Measurements from ENCODE around the gene RSAD1. TPM values are rescaled to one million over a fixed set of nuclear protein-coding genes. Genes with fewer than 3 reads are reported as not detected.

RSAD1 gene
- total and polyA plus RNA-seq, 8 donors: 20.1 to 49.4 (median 33.6) TPM

DNA sequence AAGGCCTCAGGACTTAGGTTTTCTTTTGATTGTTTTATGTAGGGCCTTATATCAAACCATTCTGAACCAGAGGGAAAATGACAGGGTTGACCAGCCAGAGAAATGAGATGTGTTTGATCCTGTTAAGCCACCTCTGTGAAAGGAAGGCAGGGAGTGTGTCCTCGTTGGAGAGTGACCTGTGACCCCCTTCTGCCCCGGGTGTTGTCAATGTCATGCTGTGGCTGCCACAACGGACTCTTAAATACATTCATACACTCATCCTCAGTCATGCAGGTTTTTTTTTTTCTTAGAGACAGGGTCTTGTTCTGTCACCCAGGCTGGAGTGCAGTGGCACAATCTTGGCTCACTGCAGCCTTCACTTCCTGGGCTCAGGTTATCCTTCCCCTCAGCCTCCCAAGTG lies 35.7 kb downstream of the RSAD1 start:
- H3K4me3 ChIP-seq: no peak overlapping the region
- intact Hi-C loops (cut with DNase I): no loop called here
- H3K27me3 ChIP-seq: no peaks in the 10 kb centered on the region
- no peak for FAIRE-seq
- peak in 1 of 6 donors; percentile 2 for DNase-seq
- H3K27ac ChIP-seq: no peak overlapping the region
- 63 to 64% methylated on average over 3 of the region's 3 CpGs for WGBS, 2 donors
- H3K4me1 ChIP-seq: peaks cover 0 to 20% (median 0%) of the 10 kb centered on the region in 3 donors
- H3K36me3 ChIP-seq: no peaks in the 10 kb centered on the region
- TF ChIP-seq CTCF (IDR thresholded peaks at IDR 0.05): no peak
- H3K9me3 ChIP-seq: no peaks in the 10 kb centered on the region
- no peak for ATAC-seq

GRCh38 chr17:50514936-50515702 lies 36.5 kb downstream of the RSAD1 start:
- Histone ChIP-seq H3K36me3 (no peaks in the 10 kb centered on the region), H3K27ac (no peak overlapping the region), H3K4me3 (no peak overlapping the region), H3K9me3 (no peaks in the 10 kb centered on the region), H3K27me3 (no peaks in the 10 kb centered on the region), H3K4me1 (peaks cover 0 to 20% (median 0%) of the 10 kb centered on the region in 3 donors)
- peak in 2 of 6 donors; percentile 33 to 39 for DNase-seq
- intact Hi-C loops (cut with DNase I): no loop called here
- TF ChIP-seq CTCF (IDR thresholded peaks at IDR 0.05): no peak
- ATAC-seq: no peak
- no peak for FAIRE-seq
- 84 to 92% methylated on average over 6 of the region's 6 CpGs for WGBS, 2 donors

- no peak for FAIRE-seq
- TF ChIP-seq CTCF (IDR thresholded peaks at IDR 0.05): no peak
- Histone ChIP-seq H3K27me3 (no peaks in the 10 kb centered on the region), H3K4me3 (no peak overlapping the region), H3K4me1 (peaks cover 0 to 20% (median 0%) of the 10 kb centered on the region in 3 donors), H3K27ac (no peak overlapping the region), H3K36me3 (no peaks in the 10 kb centered on the region), H3K9me3 (no peaks in the 10 kb centered on the region)
- DNase-seq: no peak
- ATAC-seq: no peak
- intact Hi-C loops (cut with DNase I): no loop called here
- WGBS, 2 donors: 95 to 96% methylated on average over 4 of the region's 4 CpGs
These were observed 38.4 kb downstream of the RSAD1 start for GRCh38 chr17:50517011-50517410.

DNA sequence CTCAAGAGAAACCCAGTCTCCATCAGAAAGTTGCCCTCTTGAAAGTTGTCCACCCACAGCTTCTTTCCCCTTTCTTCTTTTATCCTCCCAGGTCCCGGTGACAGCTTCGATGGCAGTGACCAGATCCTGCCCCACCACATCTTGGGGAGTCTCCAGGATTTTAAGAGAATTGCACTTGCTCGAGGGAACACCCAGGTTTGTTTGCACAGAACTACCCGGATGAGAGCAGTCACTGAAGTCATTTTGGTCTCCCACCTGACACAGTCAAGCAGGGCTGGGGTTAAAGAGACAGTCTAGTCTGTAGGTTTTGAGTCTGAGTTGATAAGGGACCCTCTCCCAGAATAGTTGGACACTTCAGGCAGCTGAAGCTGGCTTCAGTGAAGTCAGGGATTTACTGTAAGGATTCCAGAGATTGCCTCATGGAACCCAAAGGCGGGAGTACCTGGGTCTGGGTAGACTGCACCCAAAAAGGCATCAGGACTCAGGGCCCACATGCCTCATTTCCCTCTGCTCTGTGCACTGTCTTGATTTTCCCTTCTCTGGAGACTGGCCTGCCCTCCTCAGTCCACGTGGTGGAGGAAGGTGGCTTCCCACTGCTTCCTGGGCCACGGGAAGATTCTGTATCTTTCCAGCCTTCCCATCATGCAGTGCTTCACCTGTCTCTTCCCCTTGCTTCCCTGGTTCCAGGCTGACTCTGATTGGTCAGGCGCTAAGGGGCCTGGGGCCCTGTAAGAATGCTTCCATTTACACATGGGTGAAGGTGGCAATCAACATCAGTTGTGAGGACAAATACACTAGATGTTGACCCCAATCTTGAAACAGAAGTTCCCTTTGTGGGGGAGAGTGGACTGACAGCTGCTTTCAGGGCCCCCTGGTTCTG lies 39.1 kb downstream of the RSAD1 start:
- no peaks in the 10 kb centered on the region for H3K27me3 ChIP-seq
- intact Hi-C loops (cut with DNase I): no loop called here
- WGBS, 2 donors: 82 to 83% methylated on average over 8 of the region's 8 CpGs
- no peak for FAIRE-seq
- peak overlapping the region in 3 of 4 donors; percentile 2 to 48 (median 14) for H3K27ac ChIP-seq
- DNase-seq: peak in 2 of 6 donors; percentile 5 to 12
- no peak for TF ChIP-seq CTCF (IDR thresholded peaks at IDR 0.05)
- H3K4me3 ChIP-seq: no peak overlapping the region
- H3K36me3 ChIP-seq: no peaks in the 10 kb centered on the region
- H3K4me1 ChIP-seq: peaks cover 0 to 20% (median 0%) of the 10 kb centered on the region in 3 donors
- ATAC-seq: no peak
- no peaks in the 10 kb centered on the region for H3K9me3 ChIP-seq
